GM23248 (cell line): ENCODE results near the gene PDE2A.

Experiments
- EZH2 ChIP-seq: fragments of 200-600 bp; sonication (generic); IDR thresholded peaks from 2 replicates; pipeline ENCODE4 v1.6.1; 2018; ENCODE audit warnings: antibody characterized with exemption, mild to moderate bottlenecking; ENCODE audit not compliant: insufficient read depth, poor library complexity, severe bottlenecking
- EZH2phosphoT487 ChIP-seq: fragments of 200-600 bp; sonication (generic); IDR thresholded peaks from 2 replicates; pipeline ENCODE4 v1.6.1; 2018; ENCODE audit warnings: antibody characterized with exemption, moderate library complexity, mild to moderate bottlenecking, low read depth; ENCODE audit not compliant: insufficient read depth

- TF ChIP-seq EZH2 (no peak), EZH2phosphoT487 (no peak)
Observed at GRCh38 chr11:72642043-72642883, 32.0 kb downstream of the PDE2A start.
